ENCODE results near the gene PAPPA2.

DNA sequence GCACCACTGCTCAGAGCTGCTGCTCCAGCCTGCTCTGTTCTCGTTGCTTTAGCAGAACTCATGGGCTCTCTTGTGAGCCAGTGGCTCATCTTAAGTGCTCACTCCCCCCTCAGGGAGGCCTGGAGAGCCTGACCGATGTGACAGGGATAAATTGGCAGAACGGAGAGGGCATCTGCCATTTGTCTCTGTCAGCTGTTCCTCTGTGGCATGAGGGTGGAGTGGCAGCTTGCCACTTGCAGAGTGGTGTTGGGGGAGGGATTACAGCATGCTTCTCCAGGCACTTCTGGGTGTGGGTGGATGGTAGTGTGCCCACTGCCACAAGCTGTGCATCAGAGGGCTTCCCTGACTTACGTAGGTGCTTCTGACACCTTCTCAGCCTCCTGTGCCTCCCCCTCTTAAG lies 229.5 kb downstream of the PAPPA2 start:
- TF ChIP-seq, protein P1, sequence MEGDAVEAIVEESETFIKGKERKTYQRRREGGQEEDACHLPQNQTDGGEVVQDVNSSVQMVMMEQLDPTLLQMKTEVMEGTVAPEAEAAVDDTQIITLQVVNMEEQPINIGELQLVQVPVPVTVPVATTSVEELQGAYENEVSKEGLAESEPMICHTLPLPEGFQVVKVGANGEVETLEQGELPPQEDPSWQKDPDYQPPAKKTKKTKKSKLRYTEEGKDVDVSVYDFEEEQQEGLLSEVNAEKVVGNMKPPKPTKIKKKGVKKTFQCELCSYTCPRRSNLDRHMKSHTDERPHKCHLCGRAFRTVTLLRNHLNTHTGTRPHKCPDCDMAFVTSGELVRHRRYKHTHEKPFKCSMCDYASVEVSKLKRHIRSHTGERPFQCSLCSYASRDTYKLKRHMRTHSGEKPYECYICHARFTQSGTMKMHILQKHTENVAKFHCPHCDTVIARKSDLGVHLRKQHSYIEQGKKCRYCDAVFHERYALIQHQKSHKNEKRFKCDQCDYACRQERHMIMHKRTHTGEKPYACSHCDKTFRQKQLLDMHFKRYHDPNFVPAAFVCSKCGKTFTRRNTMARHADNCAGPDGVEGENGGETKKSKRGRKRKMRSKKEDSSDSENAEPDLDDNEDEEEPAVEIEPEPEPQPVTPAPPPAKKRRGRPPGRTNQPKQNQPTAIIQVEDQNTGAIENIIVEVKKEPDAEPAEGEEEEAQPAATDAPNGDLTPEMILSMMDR (tag by site-specific recombination; IDR thresholded peaks at IDR 0.05), result no peak
- TF ChIP-seq ZNF335 (tag by site-specific recombination; conservative IDR thresholded peaks at IDR 0.05) (no peak), ZNF248 (tag by site-specific recombination; IDR thresholded peaks at IDR 0.05) (no peak)
- TF ChIP-seq, protein P2, sequence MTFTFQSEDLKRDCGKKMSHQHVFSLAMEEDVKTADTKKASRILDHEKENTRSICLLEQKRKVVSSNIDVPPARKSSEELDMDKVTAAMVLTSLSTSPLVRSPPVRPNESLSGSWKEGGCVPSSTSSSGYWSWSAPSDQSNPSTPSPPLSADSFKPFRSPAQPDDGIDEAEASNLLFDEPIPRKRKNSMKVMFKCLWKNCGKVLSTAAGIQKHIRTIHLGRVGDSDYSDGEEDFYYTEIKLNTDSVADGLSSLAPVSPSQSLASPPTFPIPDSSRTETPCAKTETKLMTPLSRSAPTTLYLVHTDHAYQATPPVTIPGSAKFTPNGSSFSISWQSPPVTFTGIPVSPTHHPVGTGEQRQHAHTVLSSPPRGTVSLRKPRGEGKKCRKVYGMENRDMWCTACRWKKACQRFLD (tag by site-specific recombination; IDR thresholded peaks at IDR 0.05), result no peak
- TF ChIP-seq, protein P3, sequence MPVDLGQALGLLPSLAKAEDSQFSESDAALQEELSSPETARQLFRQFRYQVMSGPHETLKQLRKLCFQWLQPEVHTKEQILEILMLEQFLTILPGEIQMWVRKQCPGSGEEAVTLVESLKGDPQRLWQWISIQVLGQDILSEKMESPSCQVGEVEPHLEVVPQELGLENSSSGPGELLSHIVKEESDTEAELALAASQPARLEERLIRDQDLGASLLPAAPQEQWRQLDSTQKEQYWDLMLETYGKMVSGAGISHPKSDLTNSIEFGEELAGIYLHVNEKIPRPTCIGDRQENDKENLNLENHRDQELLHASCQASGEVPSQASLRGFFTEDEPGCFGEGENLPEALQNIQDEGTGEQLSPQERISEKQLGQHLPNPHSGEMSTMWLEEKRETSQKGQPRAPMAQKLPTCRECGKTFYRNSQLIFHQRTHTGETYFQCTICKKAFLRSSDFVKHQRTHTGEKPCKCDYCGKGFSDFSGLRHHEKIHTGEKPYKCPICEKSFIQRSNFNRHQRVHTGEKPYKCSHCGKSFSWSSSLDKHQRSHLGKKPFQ (tag by site-specific recombination; IDR thresholded peaks at IDR 0.05), result no peak
